HEK293 (cell line): ENCODE data around the gene SUMO1.
A peak's percentile ranks its signal among the peaks of the same experiment; 100 is the strongest.

Experiments
- GLI4 ChIP-seq: fragments of 450-650 bp; formaldehyde crosslinking; IDR thresholded peaks from 2 replicates; pipeline ENCODE4 v1.5.1; 2016; ENCODE audit warnings: missing biosample characterization, missing genetic modification characterization
- PATZ1 ChIP-seq: fragments of 450-650 bp; formaldehyde crosslinking; IDR thresholded peaks from 2 replicates; pipeline ENCODE4 v1.5.1; 2016; ENCODE audit warnings: missing biosample characterization, missing genetic modification characterization
- PRDM1 ChIP-seq: fragments of 450-650 bp; formaldehyde crosslinking; IDR thresholded peaks from 2 replicates; pipeline ENCODE4; 2016; ENCODE audit warnings: missing biosample characterization, missing genetic modification characterization
- SALL2 ChIP-seq: fragments of 450-650 bp; formaldehyde crosslinking; IDR thresholded peaks from 2 replicates; pipeline ENCODE4 v1.5.0; 2017; ENCODE audit warnings: missing biosample characterization, mild to moderate bottlenecking, missing genetic modification characterization, borderline replicate concordance
- SP7 ChIP-seq: fragments of 450-650 bp; formaldehyde crosslinking; IDR thresholded peaks from 2 replicates; pipeline ENCODE4 v1.5.1; 2016; ENCODE audit warnings: missing biosample characterization, missing genetic modification characterization
- ZBTB17 ChIP-seq: fragments of 450-650 bp; formaldehyde crosslinking; IDR thresholded peaks from 2 replicates; pipeline ENCODE4 v1.5.1; 2016; ENCODE audit warnings: missing biosample characterization, missing genetic modification characterization
- ZNF280D ChIP-seq: fragments of 450-650 bp; formaldehyde crosslinking; IDR thresholded peaks from 2 replicates; pipeline ENCODE4 v1.5.1; 2016; ENCODE audit warnings: missing biosample characterization, missing genetic modification characterization
- ZNF366 ChIP-seq: fragments of 450-650 bp; formaldehyde crosslinking; conservative IDR thresholded peaks from 2 replicates; pipeline ENCODE4 v1.5.1; 2016; ENCODE audit warnings: missing biosample characterization, missing genetic modification characterization
- ZNF501 ChIP-seq: fragments of 450-650 bp; formaldehyde crosslinking; IDR thresholded peaks from 2 replicates; pipeline ENCODE4 v1.5.1; 2016; ENCODE audit warnings: missing biosample characterization, missing genetic modification characterization
- ZNF596 ChIP-seq: fragments of 450-650 bp; IDR thresholded peaks from 2 replicates; pipeline ENCODE4 v1.5.0; 2018; ENCODE audit warnings: missing biosample characterization, mild to moderate bottlenecking, missing genetic modification characterization, moderate library complexity
- ZNF610 ChIP-seq: fragments of 450-650 bp; formaldehyde crosslinking; IDR thresholded peaks from 2 replicates; pipeline ENCODE4 v1.5.1; 2016; ENCODE audit warnings: missing biosample characterization, missing genetic modification characterization, borderline replicate concordance
- ZNF629 ChIP-seq: fragments of 450-650 bp; formaldehyde crosslinking; IDR thresholded peaks from 2 replicates; pipeline ENCODE4 v1.5.1; 2017; ENCODE audit warnings: missing biosample characterization, missing genetic modification characterization
- ZSCAN16 ChIP-seq: fragments of 450-650 bp; formaldehyde crosslinking; IDR thresholded peaks from 2 replicates; pipeline ENCODE4 v1.5.1; 2016; ENCODE audit warnings: missing biosample characterization, missing genetic modification characterization
- ZXDB ChIP-seq: fragments of 450-650 bp; formaldehyde crosslinking; IDR thresholded peaks from 2 replicates; pipeline ENCODE4 v1.5.1; 2016; ENCODE audit warnings: missing biosample characterization, missing genetic modification characterization
- TF ChIP-seq, protein P1 (sequence below): fragments of 450-650 bp; formaldehyde crosslinking; optimal IDR thresholded peaks from 2 replicates; pipeline ENCODE3; 2016; ENCODE audit warnings: missing biosample characterization, mild to moderate bottlenecking, missing genetic modification characterization
- TF ChIP-seq, protein P2 (sequence below): fragments of 450-650 bp; formaldehyde crosslinking; conservative IDR thresholded peaks from 2 replicates; pipeline ENCODE4 v1.5.1; 2016; ENCODE audit warnings: low read depth, missing biosample characterization, missing genetic modification characterization
- TF ChIP-seq, protein P3 (sequence below): fragments of 450-650 bp; formaldehyde crosslinking; IDR thresholded peaks from 2 replicates; pipeline ENCODE4 v1.5.1; 2017; ENCODE audit warnings: missing biosample characterization, missing genetic modification characterization
- TF ChIP-seq, protein P4 (sequence below): fragments of 450-650 bp; formaldehyde crosslinking; conservative IDR thresholded peaks from 2 replicates; pipeline ENCODE4 v1.5.1; 2016; ENCODE audit warnings: low read depth, missing biosample characterization, missing genetic modification characterization

SUMO1 gene

DNA sequence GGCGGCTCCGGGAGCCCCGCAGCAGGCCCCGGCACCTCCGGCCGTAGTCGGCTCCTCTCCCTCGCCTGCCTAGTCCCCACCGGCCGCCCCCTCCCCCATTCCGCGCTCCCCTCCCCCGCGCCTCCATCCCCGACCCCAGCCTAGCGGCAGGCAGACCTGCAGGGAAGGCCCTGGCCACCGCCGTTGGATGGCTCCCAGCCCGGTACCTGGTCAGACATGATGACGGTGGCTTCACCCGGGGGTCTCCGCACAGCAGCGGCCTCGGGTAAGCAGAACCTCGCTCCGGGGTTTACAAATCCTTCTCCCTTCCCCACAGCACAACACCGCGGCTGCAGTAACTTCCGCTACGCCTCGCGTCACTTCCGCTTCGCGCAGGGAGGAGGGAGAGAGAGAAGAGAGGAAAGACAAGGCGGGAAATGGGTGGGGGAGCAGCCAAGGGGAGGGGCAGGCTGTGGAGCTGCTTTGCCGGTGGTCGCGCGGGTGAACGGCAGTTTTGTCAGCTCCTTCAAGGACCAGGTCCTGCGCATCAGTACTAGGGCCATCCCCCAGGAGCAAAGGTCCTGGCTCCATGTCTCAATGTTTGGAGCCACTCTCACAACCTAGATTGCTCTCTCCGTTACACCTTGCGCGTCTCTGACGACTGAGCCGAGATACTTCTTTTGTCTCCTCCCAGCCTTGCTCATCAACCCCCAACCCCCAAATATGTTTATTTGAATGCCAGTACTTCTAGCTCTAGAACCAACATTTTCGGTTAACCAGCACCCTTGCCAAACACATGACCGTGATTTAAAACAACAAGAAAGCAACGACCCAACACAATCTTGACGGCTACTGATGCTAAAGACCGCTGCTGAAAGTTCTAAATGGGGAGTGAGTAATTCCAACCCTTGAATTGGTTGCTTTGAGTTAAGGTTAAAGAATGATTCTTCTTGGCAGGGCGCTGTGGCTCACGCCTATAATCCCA is at the start of gene SUMO1 (continued):
- TF ChIP-seq PATZ1 (tag by site-specific recombination), result peak; percentile 60; the same call in 1 of the 2 replicates
- TF ChIP-seq, protein P1, sequence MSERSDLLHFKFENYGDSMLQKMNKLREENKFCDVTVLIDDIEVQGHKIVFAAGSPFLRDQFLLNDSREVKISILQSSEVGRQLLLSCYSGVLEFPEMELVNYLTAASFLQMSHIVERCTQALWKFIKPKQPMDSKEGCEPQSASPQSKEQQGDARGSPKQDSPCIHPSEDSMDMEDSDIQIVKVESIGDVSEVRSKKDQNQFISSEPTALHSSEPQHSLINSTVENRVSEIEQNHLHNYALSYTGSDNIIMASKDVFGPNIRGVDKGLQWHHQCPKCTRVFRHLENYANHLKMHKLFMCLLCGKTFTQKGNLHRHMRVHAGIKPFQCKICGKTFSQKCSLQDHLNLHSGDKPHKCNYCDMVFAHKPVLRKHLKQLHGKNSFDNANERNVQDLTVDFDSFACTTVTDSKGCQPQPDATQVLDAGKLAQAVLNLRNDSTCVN (tag by site-specific recombination), result peak; percentile 28
- TF ChIP-seq GLI4, result no peak
- 0 out of 2 replicates have a peak, but pooled peaks have one; percentile 9 for TF ChIP-seq ZSCAN16 (tag by site-specific recombination)
- 0 out of 2 replicates have a peak, but pooled peaks have one; percentile 43 for TF ChIP-seq ZNF610 (tag by site-specific recombination)
- TF ChIP-seq, protein P2, sequence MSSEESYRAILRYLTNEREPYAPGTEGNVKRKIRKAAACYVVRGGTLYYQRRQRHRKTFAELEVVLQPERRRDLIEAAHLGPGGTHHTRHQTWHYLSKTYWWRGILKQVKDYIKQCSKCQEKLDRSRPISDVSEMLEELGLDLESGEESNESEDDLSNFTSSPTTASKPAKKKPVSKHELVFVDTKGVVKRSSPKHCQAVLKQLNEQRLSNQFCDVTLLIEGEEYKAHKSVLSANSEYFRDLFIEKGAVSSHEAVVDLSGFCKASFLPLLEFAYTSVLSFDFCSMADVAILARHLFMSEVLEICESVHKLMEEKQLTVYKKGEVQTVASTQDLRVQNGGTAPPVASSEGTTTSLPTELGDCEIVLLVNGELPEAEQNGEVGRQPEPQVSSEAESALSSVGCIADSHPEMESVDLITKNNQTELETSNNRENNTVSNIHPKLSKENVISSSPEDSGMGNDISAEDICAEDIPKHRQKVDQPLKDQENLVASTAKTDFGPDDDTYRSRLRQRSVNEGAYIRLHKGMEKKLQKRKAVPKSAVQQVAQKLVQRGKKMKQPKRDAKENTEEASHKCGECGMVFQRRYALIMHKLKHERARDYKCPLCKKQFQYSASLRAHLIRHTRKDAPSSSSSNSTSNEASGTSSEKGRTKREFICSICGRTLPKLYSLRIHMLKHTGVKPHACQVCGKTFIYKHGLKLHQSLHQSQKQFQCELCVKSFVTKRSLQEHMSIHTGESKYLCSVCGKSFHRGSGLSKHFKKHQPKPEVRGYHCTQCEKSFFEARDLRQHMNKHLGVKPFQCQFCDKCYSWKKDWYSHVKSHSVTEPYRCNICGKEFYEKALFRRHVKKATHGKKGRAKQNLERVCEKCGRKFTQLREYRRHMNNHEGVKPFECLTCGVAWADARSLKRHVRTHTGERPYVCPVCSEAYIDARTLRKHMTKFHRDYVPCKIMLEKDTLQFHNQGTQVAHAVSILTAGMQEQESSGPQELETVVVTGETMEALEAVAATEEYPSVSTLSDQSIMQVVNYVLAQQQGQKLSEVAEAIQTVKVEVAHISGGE (tag by site-specific recombination), result peak; percentile 93
- peak; percentile 83 for TF ChIP-seq ZNF629 (tag by site-specific recombination)
- peak; percentile 69 for TF ChIP-seq PRDM1 (tag by site-specific recombination)
- no peak for TF ChIP-seq SALL2 (tag by site-specific recombination)
- TF ChIP-seq, protein P3, sequence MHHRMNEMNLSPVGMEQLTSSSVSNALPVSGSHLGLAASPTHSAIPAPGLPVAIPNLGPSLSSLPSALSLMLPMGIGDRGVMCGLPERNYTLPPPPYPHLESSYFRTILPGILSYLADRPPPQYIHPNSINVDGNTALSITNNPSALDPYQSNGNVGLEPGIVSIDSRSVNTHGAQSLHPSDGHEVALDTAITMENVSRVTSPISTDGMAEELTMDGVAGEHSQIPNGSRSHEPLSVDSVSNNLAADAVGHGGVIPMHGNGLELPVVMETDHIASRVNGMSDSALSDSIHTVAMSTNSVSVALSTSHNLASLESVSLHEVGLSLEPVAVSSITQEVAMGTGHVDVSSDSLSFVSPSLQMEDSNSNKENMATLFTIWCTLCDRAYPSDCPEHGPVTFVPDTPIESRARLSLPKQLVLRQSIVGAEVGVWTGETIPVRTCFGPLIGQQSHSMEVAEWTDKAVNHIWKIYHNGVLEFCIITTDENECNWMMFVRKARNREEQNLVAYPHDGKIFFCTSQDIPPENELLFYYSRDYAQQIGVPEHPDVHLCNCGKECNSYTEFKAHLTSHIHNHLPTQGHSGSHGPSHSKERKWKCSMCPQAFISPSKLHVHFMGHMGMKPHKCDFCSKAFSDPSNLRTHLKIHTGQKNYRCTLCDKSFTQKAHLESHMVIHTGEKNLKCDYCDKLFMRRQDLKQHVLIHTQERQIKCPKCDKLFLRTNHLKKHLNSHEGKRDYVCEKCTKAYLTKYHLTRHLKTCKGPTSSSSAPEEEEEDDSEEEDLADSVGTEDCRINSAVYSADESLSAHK (tag by site-specific recombination), result peak; percentile 37
- peak; percentile 67 for TF ChIP-seq ZBTB17 (tag by site-specific recombination)
- TF ChIP-seq ZXDB (tag by site-specific recombination), result peak; percentile 71; the same call in 1 of the 2 replicates
- TF ChIP-seq, protein P4, sequence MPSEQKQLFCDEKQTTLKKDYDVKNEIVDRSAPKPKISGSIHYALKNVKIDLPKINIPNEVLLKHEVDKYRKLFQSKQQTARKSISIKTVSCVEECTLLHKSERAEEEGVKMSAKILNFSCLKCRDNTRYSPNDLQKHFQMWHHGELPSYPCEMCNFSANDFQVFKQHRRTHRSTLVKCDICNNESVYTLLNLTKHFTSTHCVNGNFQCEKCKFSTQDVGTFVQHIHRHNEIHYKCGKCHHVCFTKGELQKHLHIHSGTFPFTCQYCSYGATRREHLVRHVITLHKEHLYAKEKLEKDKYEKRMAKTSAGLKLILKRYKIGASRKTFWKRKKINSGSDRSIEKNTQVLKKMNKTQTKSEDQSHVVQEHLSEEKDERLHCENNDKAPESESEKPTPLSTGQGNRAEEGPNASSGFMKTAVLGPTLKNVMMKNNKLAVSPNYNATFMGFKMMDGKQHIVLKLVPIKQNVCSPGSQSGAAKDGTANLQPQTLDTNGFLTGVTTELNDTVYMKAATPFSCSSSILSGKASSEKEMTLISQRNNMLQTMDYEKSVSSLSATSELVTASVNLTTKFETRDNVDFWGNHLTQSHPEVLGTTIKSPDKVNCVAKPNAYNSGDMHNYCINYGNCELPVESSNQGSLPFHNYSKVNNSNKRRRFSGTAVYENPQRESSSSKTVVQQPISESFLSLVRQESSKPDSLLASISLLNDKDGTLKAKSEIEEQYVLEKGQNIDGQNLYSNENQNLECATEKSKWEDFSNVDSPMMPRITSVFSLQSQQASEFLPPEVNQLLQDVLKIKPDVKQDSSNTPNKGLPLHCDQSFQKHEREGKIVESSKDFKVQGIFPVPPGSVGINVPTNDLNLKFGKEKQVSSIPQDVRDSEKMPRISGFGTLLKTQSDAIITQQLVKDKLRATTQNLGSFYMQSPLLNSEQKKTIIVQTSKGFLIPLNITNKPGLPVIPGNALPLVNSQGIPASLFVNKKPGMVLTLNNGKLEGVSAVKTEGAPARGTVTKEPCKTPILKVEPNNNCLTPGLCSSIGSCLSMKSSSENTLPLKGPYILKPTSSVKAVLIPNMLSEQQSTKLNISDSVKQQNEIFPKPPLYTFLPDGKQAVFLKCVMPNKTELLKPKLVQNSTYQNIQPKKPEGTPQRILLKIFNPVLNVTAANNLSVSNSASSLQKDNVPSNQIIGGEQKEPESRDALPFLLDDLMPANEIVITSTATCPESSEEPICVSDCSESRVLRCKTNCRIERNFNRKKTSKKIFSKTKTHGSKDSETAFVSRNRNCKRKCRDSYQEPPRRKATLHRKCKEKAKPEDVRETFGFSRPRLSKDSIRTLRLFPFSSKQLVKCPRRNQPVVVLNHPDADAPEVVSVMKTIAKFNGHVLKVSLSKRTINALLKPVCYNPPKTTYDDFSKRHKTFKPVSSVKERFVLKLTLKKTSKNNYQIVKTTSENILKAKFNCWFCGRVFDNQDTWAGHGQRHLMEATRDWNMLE (tag by site-specific recombination), result peak; percentile 77
- peak; percentile 73; the same call in 1 of the 2 replicates for TF ChIP-seq ZNF501
- TF ChIP-seq ZNF280D (tag by site-specific recombination), result no peak
- peak; percentile 99 for TF ChIP-seq ZNF366 (tag by site-specific recombination)
- TF ChIP-seq ZNF596, result 0 out of 2 replicates have a peak, but pooled peaks have one; percentile 23
- TF ChIP-seq SP7 (tag by site-specific recombination), result peak; percentile 53
